Adipose tissue (tissue), 3 donors: ENCODE data around the gene ACOT7. TPM values are rescaled to one million over a fixed set of nuclear protein-coding genes. Genes with fewer than 3 reads are reported as not detected.

Experiments used
- H3K27ac ChIP-seq: one replicate; pipeline ENCODE4 v1.5.1; 2013; ENCODE audit warnings: low read depth, low read length
- WGBS, 3 donors: extraction: QIAGEN DNeasy Blood & Tissue Kit; methylation state at CpG; one replicate each; pipeline ENCODE4 v1.1.7; 2013; 5-methylcytosine and 5-hydroxymethylcytosine counted together
- polyA plus RNA-seq, 3 donors: library from polyadenylated mRNA; stranded (reverse); fragments of 200-250 nt; gene quantifications; one replicate each; pipeline ENCODE4 v1.2.3, GENCODE V29; 2013
- donor health status: healthy with polysubstance abuse.
- donor health status: Bipolar disorder and iron deficiency.
- donor health status: healthy.

Gene ACOT7
- polyA plus RNA-seq, 3 donors, result 6.5 to 13.8 (median 11.0) TPM

DNA sequence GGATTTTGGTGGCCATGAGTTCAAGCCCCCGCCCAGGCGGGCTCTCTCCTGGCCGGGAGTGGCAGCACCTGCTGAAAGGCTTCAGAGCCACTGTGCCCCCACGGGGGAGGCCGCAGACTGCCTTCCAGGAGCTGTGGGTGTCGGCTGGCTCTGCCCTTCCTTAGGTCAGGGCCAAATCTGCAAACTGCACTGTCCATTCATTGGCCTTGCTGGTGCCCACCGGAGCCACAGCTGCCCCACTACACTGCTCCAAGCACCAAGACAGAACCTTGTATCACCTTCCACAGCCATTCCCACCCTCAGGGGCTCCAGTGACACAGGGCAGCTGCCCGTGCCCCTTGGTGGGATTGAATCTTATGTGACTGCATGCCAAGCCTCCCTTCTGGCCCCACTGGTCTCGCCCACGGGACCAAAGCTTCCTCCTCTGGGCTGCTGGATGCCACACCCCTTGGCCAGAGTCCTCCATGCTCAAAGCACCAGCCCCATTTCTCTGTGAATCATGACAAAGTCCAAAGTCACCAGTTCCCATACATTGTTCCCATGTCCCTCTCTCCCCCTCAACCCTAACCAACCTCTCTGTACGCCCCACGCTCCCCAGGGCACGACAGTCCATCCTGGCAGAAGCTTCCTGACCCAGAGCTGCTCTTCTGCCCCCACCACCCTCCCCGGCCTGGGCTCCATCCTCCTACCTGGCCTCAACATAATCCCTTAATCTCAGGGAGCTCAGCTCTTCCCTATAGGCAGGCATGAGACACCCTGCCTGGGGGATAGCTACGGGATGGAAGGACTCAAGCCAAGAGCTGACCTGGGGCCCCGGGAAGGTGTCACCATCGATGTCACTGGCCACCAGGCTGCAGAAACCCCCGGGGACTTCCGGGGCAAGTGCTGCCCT, 111.8 kb downstream of the ACOT7 start:
- H3K27ac ChIP-seq, result no peak overlapping the region
- 86 to 87% (median 86%) methylated on average over 19 of the region's 19 CpGs for WGBS, 3 donors

DNA sequence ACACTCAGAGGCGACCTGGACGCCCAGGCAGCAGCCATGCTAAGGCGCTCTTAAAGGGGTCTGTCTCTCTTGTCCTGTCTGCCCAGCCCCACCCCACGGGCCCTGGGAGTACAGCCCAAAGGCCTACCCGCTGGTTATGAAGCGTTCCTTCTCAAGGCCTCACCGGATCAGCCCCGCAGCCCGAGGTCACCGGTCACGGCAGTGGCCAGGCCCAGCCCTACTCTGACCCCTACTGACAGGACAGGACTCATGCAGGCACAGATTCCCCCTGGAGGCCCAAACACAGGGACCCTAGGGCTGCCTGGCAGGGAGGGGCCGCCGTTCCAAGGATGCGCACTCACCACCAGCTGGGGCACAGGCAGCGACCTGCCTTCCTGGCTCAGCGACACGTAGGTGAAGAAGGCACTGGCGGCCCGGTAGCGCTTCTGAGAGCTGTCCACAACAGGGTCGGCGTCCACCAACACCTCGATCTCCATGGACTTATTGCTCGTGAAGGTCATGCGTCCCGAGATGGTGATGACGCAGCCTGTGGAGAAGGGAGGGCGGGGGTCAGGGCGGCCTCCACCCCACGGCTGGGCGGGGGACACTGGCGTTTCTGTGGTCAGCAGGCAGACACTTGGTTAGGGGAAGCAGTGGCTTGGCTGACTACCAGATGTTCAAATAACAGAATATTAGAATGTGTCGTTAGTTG, 112.7 kb downstream of the ACOT7 start:
- no peak overlapping the region for H3K27ac ChIP-seq
- WGBS, 3 donors, result 79 to 81% (median 81%) methylated on average over 33 of the region's 33 CpGs

DNA sequence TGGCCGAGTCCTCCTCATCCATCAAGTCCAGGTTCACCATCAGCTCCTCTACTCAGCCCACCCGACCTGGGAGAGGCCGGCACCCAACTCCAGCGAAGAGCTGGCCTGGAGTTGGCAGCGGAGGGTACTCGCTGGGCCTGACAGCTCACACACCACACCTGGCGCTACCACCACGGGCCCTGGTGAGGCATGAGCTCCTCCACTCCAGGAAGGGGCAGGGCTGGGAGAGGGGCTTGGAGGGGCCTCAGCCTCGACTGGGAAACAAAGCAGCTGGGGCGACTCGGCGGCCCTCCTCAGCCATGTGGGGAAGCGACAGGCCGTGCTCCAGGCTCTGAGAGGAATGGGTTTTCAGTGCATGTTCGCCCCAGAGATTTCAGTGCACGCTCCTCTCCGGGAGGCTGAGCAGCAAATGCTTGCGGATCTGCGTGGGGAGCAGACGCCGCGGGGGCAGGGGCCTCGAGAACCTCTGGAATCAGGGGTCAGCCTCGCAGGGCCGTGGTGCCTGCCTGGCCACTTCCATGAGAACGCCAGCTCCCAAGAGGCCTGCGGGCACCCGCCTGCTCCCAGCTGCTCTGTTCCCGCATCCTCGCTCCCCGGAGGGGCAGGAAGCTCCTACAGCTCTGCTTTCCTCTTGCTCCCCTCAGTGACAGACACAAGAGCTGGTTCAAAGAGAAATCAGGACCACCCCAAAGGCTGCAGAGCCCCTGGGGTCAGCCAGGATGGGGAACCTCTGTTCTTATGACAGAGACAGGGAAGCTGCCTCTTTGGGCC, 113.8 kb downstream of the ACOT7 start:
- no peak overlapping the region for H3K27ac ChIP-seq
- WGBS, 3 donors, result 88 to 97% (median 94%) methylated on average over 31 of the region's 31 CpGs

DNA sequence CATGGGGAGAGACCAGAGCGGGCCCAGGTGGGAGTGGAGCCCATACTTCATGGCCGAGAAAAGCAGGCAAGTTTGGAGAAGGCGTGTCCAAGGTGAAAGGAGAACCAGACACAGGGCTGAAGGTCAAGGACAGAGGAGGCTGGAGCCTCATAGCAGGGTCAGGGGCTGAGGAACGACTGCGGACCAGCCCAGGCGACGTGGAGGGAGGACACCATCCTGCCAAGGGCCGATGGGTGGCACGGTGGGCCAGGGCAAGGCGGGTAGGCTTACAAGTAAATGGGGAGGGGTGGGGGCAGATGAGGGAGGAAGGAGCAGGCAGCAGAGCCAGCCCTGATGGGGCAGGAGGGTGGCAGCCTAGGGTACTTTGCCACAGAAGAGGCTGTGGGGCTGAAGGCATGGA, 114.5 kb downstream of the ACOT7 start:
- WGBS, 3 donors, result 88 to 95% (median 94%) methylated on average over 10 of the region's 10 CpGs
- H3K27ac ChIP-seq, result no peak overlapping the region

DNA sequence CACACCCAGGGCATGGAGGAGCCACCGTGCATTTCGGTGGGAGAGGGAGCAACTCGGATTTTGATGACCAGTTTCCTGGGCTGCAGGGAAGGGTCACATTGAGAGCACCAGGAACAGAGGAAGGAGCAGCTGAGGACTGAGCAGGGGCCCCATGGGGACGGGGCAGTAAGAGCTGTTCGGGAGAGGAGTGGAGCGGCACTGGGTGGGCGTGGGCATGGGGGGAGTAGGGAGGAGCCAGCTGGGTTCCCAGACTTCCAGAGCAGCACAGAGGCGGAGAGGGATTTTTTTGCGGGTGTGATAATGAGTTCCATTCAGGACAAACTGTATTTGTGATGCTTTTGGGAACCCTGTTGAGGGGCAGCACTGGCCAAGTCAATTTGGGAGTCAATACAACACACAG, 115.3 kb downstream of the ACOT7 start:
- WGBS, 3 donors, result 76 to 83% (median 82%) methylated on average over 9 of the region's 9 CpGs
- no peak overlapping the region for H3K27ac ChIP-seq

DNA sequence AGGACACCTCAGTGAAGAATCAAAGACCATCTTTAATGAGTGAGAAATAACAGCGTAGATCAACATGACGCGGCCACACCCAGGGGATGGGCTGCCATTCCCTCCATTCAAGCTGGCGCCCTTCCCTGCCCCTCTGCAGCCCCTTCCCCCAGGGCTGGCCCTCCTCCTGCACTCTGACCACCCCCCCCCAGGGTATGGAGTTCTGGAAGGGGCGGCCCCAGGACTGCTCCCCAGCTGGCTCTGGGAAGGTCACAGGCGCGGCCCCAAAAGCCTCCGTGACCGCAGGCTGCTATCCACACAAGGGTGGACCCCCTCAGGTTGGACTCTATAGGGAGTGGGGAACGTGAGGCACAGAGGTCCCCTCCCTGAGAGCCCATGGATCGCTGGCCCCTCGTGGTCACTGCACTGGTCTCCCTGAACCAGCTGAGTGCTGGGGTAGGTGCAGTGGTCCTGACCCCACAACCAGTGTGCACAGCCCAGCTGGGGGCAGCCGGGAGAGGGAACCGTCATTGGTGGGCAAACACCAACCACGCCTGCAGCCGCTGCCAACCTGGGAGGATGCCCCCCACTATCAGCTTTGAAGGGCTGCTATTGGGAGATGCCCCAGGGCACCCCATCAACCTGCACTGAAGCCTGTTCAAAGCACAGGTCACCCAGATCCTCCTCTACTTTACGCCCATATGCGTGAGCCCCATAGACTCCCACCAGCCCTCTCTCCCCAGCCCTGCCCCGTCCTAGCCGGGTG, 116.6 kb downstream of the ACOT7 start:
- no peak overlapping the region for H3K27ac ChIP-seq
- 86 to 91% (median 86%) methylated on average over 20 of the region's 20 CpGs for WGBS, 3 donors

DNA sequence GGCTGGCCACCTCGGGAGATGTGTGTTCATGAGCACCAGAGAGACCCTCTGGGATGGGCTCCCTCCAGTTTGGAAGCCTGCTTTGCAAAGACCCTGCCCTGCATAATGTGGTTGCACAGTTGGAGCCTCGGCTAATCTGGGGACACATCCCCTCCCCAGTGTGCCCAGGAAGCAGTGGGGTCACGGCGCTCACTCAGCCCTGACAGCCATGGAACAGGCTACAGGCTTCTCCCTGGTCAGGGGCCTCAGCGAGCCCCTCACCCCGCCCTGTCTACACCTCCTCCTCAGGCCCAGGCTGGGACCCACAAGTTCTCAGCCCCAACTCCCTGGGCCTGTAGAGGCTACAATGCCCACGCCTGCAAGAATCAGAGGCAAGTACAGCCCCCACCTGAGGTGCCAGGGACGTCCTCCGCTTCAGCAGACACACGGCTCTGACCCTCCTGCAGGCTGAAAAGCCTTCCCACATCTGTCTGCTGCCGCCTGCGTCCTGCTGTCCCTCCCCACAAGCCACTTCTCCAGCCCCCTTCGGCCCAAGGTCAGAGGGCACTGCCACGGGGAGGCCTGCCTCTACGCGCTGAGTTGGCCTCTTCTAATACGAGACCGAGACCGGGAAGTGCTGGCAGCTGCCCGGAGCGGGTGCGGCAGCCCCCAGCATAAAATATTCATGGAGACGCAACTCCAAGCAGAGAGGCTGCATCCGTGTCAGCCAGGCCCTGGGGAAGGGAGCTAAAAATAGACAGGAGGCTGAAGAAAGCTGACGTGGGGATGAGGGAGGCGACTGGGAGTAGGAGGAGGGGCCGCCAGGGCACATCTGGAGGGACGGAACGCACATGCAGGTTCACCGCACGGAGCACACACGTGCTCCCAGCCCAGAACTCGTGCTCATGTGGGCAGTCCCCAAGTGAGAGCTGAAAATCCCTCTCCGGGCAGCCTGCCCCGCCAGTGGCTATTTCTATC, 117.5 kb downstream of the ACOT7 start:
- 55 to 75% (median 64%) methylated on average over 35 of the region's 35 CpGs for WGBS, 3 donors

DNA sequence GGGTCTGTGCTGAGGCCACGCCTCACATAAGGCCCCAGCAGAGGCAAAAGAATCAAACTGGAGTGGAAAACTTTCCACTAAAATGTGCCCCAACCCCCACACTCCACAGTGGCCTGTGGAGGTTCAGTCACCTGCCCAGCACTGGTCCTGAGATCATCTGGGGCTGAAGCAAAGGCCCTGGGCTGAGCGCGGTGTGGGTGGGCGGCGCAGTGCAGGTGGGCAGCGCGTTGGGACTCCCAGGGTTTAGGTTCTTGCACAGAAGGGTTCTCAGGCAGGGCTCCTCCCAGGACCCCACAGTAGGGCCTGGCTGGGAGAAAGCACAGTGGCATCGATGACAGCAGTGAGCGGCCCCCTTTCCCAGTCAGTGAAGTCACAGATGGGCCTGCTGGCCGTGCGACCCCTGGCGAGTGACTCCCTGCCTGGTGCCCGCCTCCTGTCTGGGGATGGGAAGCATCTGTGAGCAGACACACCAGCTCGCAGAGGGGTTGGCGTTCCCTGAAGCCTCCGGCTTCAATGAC, 118.9 kb downstream of the ACOT7 start:
- no peak overlapping the region for H3K27ac ChIP-seq
- WGBS, 3 donors, result 97 to 99% (median 98%) methylated on average over 15 to 16 of the region's 16 CpGs

More for the DNA sequence above, 117.5 kb downstream of the ACOT7 start:
- H3K27ac ChIP-seq, result no peak overlapping the region

DNA sequence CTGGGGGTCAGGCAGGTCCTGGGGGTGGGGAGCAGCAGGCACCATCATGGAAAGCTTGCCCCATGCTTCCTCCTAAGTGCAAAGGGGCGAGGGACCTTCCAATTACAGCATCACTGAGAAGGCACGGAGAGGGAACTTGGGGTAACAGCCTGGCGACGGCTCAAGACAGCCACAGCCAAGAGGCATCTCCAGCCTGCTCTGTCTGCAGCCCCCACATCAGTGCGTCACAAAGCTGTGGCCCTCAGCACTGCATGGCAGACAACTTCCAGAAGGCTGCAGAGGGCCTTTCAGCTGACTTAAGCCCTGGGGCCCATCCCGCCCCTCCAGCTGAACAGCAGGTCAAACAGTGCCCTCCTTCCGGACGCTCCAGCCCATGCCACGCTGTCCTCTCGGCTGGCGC, 119.5 kb downstream of the ACOT7 start:
- WGBS, 3 donors, result 95 to 98% (median 97%) methylated on average over 11 of the region's 11 CpGs
- H3K27ac ChIP-seq, result no peak overlapping the region

DNA sequence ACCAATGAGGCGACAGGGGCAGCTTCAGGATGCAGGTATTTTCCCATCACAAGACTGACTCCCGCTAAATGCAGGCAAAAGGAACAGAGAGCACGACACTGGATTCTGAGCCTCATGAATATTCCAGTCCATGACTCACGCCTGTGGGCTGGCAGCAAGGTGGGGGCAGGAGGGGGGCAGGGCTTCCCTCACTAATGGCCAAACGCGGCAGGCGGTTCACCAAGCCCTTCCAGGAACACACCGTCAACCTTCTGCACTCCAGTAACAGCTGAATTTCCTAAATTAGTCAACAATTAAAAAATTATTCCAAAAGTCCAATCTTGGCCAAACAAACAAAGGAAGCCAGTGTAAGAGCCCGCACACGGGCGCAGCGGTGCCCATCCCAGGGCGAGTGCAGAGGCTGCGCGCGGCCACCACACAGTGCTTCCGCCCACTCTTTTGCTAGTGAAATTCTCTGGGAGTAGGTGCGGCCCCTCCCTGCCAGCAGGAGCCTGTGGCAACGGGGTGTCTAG, 120.1 kb downstream of the ACOT7 start:
- 93 to 96% (median 93%) methylated on average over 18 to 19 of the region's 19 CpGs for WGBS, 3 donors
- H3K27ac ChIP-seq, result no peak overlapping the region

DNA sequence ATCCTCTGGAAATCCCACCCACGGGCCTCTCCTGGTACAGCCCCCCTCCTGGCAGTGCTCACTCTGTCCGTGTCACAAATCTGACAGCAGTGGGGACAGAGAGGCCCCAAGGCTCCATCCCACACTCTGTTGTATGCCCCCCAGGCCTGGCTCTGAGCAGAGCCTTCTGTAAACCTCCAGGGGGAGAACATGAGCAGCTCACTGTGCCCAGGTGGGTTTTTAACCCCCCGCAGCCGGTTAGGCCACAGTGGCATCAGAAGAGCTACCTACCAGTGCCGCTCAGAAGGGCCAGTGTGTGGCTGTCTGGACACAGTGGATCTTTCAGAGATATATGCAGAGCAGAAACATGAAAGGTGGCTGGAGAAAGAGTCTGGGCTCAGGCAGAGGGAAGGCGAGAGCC, 120.7 kb downstream of the ACOT7 start:
- WGBS, 3 donors, result 83 to 94% (median 84%) methylated on average over 6 of the region's 6 CpGs
- H3K27ac ChIP-seq, result no peak overlapping the region

DNA sequence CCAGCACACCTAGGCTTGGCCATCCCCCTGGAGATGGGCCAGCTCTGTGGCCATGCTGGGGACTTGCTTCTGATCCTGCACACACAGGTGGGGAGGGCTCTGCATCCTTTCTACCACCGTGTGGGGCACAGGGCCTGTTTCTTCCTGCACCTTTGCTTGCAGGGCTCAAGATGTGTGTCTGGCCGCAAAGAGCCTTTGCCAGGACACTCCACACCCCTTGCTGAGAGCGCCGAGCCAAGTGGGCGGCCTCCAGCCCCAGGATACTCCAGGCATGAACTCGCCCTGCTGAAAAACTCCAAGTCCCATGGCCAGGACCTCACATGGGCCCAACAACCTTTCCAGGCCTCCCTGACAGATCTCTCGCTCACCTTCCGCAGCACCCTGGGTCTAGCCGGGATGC, 121.1 kb downstream of the ACOT7 start:
- H3K27ac ChIP-seq, result no peak overlapping the region
- WGBS, 3 donors, result 83 to 91% (median 84%) methylated on average over 9 of the region's 9 CpGs

DNA sequence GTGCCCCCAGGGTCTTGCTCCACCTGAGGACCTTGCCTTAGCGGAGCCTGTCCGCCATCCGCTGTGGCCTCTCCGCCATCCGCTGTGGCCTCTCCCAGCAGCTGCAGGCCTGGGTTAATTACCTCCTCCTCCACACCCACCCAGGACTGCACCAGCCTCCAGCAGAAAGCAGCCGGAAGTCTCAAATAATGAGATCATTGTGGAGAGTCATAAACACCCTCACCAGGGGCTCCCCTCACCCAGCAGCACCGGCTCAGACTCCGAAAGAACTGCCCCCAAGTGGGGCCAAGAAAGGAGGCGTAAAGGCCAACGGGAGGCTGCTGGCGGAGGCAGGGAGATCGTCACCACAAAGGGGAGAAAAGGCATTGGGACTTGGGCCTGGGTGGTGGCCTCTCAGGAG, 122.0 kb downstream of the ACOT7 start:
- no peak overlapping the region for H3K27ac ChIP-seq
- WGBS, 3 donors, result 79 to 90% (median 82%) methylated on average over 11 to 12 of the region's 12 CpGs

DNA sequence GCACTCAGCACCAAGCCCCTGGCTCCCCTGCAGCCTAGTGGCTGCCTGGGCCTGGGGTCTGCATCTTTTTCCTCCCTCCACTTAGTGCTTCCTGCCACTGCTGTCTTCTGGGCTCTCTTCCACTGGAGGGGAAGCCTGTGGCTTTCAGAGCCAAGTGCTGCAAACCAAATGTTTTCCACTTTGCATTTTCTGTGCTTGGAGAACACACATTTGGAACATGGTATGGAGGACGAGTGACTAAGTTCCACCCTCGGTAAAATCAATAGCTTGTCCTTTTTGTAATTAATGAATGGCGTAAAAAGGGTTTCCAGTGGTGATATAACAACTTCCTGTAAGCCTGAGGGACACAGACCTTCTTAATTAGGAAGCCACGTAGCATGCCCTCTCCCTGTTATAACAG, 122.6 kb downstream of the ACOT7 start:
- 55 to 60% (median 58%) methylated on average over 4 of the region's 4 CpGs for WGBS, 3 donors
- H3K27ac ChIP-seq, result no peak overlapping the region

DNA sequence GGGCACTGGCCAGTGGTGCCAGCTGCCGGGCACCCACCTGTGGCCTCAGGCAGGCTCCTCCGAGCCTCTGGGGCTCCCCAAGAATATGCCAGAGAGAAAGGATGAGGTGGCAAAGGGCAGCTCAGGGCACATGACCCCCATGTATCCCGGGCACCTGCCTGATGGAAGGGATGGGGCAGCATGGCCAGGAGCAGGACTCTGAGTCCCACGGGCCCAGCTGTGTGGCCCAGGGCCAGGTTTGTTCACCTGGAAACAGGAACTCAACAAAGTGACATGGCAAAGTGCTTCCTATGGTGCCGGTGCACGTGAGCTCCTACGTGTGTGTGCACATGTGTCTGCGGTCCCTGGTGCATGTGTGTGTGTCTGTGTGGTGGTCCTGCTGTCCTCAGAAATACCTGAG, 123.2 kb downstream of the ACOT7 start:
- WGBS, 3 donors, result 72 to 80% (median 77%) methylated on average over 8 of the region's 8 CpGs
- H3K27ac ChIP-seq, result no peak overlapping the region

DNA sequence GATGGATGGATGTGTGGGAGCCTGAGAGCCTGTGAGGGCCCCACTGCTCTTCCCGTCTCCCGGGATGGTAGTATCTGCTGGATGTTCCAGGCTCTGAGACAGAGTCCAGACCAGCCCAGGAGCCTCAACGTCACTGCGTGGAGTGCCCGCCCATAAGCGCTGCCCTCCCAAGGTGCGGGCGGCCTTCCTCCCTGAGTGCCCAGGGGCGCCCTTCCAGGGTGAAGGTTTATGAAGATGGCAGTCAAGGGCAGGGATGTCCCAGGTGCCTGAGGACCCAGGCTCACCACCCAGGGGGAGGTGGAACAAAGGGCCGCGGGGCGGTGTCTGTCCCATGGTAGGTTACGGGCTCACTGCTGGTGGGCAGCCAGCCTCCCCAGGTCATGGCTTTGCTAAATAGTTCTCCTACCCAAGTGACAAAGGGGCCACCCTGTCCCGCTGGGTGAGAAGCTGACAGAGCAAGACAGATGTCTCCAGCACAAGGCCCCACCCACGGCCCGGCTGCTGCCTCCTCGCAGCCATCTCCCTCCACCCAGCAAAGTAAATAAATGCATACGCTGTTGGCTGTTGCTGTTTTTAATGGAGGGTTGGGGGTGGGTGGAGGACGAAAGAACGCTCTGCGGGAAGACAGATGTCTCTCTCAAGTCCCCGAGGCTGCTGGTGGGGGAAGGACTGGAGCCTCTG, 123.7 kb downstream of the ACOT7 start:
- WGBS, 3 donors, result 85 to 86% (median 85%) methylated on average over 22 of the region's 22 CpGs
- H3K27ac ChIP-seq, result no peak overlapping the region
